OCI-LY7 (cell line): ENCODE measurements around the gene CAMSAP2.

ENCODE experiments used
- EZH2phosphoT487 ChIP-seq: fragments of 200-600 bp; sonication (generic); IDR thresholded peaks from 2 replicates; pipeline ENCODE4 v1.6.1; 2018; ENCODE audit warnings: low read depth, borderline replicate concordance, mild to moderate bottlenecking, mixed run types, antibody characterized with exemption, low read length, moderate library complexity, mixed read lengths
- TF ChIP-seq, protein P1 (sequence below): fragments of 200-600 bp; sonication (generic); conservative IDR thresholded peaks from 2 replicates; pipeline ENCODE4 v1.5.1; 2014; ENCODE audit warnings: mild to moderate bottlenecking, antibody characterized with exemption, low read length, moderate library complexity, mixed read lengths

DNA sequence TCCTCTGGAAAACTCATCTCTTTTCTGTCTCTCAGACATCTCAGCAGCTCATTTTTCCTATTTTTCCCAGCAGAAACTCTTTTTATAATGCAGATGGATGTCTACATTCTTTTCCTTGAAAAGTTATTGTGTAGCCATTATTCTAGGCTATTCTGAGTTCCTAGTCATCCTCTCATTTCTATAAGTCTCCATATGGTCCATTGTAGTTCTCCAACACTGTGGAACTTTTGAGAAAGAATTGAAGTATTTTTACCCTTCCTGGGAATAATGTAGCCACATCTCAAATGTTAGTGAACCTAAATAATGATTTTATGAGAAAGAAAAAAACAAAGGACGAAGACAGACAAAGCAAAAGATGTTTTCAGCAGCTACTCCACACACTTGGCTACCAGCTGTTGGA, 107.7 kb downstream of the CAMSAP2 start:
- no peak for TF ChIP-seq EZH2phosphoT487
- TF ChIP-seq, protein P1, sequence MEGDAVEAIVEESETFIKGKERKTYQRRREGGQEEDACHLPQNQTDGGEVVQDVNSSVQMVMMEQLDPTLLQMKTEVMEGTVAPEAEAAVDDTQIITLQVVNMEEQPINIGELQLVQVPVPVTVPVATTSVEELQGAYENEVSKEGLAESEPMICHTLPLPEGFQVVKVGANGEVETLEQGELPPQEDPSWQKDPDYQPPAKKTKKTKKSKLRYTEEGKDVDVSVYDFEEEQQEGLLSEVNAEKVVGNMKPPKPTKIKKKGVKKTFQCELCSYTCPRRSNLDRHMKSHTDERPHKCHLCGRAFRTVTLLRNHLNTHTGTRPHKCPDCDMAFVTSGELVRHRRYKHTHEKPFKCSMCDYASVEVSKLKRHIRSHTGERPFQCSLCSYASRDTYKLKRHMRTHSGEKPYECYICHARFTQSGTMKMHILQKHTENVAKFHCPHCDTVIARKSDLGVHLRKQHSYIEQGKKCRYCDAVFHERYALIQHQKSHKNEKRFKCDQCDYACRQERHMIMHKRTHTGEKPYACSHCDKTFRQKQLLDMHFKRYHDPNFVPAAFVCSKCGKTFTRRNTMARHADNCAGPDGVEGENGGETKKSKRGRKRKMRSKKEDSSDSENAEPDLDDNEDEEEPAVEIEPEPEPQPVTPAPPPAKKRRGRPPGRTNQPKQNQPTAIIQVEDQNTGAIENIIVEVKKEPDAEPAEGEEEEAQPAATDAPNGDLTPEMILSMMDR: no peak
